HG02610 (cell line): ENCODE results near the gene TRH.
"Not testable (repeated sequence)": the region's sequence is repeated elsewhere in the genome, so short reads cannot be mapped to it uniquely, and the experiment has no call there.

Experiments used
- ATAC-seq: cut with Tn5 transposase; IDR thresholded peaks from one replicate; pipeline ENCODE4 v1.9.1; 2021; ENCODE audit warnings: mild to moderate bottlenecking, moderate library complexity; ENCODE audit not compliant: unreplicated experiment

Gene TRH

DNA sequence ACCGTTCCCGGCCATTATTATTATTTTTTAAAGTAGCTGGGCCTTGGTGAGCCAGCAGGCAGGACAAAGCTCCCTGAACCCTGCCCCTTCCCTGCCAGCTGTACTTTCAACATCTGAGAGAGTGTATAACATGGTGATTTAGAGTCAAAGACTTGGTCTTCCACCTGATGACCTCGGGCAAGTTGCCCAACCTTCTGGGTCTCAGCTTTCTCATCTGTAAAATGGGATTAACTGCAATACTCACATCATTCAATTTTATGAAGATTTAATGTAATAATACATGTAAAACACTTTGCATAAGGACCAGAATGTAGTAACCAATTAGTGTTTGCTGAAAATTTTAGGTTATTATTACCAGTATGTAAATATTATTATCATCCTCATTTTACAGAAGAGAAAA lies 11.9 kb upstream of the TRH start:
- ATAC-seq: no peak

DNA sequence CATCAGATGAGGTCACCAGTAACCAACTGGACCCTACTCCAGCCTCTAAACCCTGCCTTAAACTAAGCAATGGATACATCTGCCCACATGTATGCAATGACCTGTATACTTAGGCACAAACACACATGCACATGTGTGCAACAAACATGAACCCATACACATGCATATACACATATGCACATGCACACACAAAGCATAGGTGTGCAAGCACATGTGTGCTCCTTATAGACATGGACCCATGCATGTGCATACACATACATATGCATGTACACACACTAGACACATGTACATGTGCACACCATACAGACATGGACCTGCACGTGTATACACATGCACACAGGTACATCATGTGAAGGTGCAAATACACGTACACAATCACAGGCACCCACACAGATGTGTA lies 8.6 kb upstream of the TRH start:
- ATAC-seq: no peak

DNA sequence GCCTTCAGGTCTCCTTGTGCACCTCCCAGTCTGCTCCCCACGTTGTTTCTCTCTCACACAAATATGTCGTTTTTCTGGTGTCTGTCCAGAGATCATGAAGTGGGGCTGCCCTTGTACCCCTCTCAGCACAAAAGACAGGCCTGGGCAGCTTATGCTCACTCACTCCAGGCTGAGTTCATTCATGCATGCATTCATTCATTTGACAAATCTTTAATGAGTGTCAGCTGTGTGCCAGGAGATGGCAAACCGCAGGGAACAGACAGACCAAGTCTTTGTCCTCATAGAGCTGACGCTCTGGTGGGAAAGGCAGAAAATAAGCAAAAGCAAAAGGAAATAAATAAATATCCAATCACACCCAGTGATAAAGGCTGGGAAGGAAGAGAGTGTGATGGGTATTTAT lies 7.6 kb upstream of the TRH start:
- ATAC-seq: no peak

DNA sequence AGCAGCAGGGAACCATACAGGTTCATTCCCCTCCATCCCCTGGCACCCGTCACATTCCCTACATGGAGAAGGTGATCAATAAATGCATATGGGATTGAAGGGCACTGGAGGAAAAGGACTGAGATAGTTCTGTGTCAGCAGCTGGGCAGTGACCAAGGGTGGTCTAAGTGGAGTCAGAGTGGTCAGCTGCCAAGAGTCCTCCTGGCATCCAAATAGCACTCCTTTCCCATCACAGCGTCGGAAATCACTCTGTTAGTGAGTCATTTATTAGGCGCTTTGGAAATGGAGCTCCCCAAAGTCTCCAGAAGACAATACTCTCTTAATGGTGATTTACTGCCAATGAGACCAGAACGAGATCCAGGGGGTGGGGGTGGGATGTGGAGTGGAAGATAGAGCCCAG lies 6.8 kb upstream of the TRH start:
- no peak for ATAC-seq

DNA sequence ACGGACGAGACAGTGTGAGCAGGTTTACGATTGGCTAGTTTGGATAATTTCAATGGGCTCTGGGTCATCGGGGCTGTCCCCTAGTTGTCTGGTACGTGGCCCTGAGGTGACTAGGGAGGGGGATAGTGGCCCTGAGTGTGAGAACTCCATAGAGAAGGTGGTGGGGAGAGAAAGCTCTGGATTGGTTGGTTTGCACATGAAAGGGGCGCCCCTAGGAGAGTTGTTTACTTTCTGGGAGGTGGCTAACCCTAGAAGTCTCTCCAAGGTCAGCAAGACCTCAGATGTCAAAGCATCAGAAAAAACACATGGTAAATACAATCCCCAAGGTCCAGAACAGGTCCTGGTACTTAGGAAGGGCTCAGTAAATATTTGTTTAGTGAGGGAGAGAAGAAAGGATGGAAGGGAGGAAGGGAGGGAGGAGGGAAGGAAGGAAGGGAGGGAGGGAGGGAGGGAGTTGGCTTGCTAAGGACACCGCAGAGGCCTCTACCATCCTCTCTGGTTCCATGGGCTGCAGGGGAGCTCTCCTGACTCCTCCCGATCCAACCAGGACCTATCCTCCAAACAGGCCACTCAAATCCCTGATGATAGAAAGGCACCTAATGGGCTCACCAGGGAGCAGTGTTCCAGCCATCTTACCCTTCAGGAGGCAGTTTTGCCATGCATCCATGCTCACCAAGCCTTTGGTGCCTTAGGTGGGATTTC lies 3.0 kb upstream of the TRH start:
- no peak for ATAC-seq

DNA sequence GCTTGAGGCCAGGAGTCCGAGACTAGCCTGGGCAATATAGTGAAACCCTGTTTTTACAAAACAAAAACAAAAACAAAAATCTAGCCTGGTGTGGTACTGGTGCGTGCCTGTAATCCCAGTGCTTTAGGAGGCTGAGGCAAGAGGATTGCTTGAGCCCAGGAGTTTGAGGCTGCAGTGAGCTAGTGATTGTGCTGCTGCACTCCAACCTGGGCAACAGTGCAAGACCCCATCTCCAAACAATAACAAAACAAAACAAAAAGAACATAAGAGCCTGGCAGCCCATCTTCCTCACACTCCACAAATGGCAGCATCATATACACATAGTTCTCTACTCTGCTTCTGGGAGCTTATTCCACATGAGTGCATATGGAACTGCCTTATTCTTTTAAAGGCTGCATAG lies 2.2 kb upstream of the TRH start:
- no peak for ATAC-seq

DNA sequence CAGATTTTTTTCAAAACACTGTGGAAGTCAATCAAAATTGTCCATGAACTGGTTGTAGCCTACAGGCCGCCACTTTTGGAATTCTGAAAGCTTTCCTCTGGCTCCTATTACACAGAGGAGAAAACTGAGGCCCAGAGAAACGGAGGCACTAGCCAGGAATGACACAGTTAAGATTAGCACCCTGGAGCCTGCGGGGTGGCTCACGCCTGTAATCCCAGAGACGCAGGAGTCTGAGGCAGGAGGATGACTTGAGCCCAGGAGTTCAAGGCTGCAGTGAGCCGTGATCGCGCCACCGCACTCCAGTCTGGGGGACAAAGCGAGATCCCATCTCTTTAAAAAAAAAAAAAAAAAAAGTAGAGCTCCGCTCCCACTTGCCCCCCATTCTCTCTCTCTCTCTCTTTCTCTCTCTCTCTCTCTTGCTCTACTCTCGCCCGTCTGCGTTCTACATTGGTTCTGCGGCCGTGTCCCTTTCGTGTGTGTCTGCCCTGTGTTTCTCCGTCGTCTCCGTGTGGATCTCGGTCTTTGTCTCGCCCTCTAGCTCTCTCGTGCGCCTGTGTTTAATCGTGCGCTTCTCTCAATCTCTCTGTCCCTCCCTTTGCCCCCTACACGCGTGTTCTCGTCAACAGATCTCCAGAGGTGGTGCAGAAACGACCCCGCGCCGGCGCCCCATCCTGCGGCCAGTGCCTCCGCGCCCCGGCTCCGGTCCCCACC lies 512 bp upstream of the TRH start:
- no peak for ATAC-seq

DNA sequence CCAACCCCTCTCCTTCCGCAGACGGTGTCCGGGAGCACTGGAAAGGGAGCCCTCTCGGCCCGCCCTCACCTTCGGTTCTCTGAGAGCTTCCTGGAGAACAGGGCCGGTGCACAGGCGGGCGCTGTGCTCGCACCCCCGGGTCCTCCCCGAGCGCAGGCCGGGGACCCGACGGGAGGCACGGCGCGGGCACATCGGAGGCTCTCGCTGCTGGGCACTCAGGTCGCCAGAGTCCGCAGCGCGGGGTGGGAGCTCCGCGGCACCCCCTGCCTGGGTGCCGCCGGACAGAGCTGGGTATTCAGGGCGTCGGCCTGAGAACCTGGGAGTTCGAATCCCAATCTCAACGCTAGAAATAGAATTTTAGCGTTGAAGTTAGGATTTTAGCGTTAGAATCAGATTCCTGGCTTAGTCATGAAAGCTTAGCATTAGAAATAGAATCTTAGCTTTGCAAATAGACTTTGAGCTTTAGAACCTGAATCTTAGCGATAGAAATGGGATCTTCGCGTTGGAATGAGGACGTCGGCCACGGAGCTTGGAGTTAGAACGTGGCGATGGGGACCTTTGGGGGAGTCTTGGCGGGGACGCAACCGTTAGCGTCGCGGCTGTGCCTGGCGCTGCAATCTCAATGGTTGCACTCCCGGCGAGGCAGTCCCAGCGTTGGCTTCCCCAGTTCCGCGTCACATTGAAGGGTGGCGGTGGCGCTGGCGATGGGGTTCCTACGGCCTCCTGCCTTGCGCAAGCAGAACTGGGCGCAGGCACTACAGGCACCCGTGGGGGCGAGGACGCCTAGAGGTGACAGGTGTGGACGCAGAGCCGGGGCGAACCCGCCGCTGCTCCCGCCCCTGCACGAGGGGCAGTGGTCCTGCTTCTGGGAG lies 549 bp downstream of the TRH start:
- ATAC-seq: no peak

DNA sequence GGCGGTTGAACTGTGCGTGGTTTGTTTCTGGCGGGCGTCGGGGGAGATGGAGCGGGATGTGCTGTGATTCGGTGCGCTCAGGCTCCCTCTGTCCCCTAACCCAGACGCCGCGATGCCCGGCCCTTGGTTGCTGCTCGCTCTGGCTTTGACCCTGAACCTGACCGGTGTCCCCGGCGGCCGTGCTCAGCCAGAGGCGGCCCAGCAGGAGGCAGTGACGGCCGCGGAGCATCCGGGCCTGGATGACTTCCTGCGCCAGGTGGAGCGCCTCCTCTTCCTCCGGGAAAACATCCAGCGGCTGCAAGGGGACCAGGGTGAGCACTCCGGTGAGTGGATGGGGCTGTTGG lies 1.2 kb downstream of the TRH start:
- ATAC-seq: no peak

DNA sequence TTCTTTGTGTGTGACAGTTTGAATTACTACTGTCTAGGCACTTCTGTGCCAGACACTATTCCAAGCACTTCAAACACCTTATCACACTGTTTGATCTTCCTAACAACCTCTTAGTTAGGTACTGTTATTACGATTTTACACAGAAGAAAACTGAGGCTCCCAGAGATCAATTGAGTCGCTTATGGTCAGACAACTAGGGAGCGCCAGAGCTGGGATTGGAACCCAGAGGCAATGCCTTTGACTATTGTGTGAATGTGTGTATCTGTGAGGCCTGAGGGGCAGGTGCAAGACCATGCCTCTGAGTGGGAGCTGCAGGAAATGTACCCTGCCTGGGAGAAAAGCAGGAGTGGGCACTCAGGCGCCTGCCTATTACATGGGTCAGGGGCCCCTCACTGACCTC lies 1.8 kb downstream of the TRH start:
- ATAC-seq: no peak

DNA sequence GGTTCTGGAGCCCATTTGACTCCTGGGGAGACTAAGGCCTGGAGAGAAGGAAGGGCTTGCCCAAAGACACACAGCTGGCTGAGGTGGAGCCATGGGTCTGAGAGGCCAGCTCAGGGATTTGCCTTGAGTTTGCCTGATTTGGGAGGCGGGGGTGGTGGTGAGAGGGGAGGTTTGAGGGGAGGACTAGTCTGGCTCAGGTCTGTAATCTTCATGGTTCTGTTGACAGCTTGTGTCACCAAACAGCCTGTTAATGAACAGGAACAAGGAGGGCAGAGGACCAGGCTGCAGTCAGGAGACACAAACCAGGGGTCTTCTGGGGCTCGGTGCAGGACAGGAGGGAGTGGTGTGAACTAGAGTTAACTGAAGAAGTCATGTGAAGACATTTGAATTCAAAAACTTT lies 3.6 kb downstream of the TRH start:
- no peak for ATAC-seq

DNA sequence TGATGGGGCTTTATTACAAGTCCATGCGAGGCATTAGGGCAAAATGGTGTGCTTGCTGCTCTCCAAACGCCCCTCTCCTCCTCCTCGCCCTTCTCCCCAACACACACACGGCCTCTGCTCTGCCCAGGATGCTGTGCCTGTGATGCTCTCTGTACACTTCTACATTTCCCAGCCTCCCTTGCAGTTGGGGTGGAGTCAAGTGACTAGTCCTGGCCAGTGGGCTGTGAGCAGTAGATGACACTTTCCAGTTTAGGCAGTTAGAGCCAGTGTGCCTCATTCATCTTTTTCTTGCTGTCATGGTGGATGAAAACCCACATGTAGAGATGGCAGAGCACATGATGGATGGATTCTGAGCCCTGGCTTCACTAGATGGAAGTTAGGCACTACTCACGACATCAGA lies 5.4 kb downstream of the TRH start:
- no peak for ATAC-seq

DNA sequence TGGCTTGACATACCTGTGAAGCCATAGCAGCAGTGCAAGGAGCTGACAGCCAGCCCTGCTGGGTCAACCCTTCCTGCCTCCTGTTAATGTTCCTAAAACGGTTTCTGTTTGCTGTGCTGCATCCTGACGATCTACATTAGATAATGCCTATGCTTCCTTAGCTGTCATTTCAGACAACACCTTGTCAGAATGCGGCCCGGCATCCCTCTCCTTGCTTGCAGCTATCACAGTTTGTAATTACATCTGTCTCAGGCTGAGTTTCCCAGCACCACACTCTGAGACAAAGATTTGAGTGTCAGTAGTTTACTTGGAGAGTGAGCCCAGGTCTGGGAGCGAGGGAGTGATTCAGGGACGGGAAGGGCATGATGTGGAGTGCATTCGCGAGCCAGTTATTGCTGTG lies 9.0 kb downstream of the TRH start:
- no peak for ATAC-seq

DNA sequence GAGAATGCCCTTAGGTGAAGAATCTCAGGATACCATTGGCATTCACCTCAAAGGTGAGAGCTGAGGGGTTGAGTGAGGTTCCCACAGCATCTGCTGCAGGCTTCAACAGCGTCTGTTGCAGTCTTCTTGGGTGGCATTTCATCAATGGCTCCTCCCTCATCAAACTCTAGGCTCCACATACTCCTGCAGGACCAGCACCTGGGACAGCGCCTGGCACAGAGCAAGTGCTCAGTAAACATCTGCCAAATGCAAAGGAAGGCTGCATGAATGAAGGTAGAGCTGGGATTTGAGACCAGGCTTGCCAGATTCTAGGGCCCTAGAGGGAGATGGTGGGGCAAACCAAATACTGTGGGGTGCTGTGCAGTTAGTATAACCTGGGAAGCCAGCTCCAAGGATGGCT lies 9.6 kb downstream of the TRH start:
- ATAC-seq: no peak

DNA sequence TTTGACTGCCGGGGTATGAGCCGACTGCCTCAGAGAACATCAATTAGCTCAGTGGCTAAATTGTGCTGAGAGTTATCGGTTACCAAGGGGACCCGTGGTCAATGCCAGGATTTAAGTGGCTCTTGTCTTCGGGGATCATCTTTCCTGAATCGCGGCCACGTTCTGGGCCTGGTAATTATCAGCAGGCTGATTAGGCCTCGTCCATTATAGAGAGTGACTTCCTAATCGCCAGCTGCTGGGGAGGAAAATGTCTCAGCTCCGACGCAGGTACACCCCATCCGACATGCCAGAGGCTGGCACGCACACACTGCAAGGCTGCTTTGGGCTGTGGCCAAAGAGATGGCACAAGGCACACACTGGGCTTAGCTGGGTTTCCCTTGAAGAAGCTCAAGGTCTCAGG lies 10.6 kb downstream of the TRH start:
- no peak for ATAC-seq

DNA sequence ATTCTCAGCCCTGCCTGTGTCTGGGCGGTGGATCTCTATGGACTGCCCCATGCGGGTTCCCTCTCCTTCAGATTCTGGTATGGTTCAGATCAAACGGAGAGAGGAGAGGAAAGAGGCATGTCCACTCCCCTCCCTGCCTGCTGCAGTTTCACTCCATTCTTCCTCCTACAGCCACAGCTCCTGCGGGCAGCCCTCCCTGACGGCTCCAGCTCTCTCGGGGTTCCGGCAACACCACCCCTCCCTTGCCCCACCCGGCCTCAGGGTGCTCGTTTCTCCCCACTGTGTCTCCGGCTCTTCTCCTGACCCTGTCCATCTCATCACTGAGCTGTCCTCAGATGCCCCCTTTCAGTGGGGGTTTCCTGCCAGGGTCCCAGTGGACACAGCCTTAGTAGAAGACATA lies 13.9 kb downstream of the TRH start:
- no peak for ATAC-seq

DNA sequence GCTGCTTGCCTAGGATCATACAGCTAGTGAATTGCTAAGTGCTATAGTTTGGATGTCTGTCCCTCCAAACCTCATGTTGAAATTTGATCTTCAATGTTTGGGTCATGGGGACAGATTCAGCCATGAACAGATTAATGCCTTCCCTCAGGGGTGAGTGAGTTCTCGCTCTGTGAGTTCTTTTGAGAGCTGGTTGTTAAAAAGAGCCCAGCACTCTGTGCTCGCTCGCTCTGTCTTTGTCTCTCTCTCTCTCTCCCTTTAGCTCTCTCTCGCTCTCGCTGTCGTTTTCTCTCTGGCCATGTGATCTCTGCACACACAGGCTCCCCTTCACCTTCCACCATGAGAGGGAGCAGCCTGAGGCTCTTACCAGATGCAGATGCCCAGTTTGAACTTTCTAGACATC lies 14.9 kb downstream of the TRH start:
- no peak for ATAC-seq

DNA sequence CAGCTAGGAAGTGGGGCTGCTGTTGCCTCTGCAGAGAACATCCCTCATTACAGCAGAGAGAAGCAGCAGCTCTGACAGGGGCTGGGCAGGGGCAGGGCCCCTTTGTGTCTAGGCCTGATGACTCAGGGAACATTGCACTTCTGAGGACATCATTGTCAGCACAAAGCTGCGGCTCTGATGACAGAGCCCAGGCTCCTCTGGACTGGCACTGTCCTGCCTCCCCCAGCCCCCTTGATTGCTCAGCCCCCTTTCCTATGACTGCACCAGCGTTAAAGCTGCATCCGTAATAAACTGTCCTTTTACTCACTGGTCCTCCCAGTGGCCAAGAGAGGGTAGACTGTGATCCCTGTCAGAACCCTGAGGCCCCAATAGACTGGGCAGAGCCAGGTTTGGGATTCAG lies 18.3 kb downstream of the TRH start:
- no peak for ATAC-seq

DNA sequence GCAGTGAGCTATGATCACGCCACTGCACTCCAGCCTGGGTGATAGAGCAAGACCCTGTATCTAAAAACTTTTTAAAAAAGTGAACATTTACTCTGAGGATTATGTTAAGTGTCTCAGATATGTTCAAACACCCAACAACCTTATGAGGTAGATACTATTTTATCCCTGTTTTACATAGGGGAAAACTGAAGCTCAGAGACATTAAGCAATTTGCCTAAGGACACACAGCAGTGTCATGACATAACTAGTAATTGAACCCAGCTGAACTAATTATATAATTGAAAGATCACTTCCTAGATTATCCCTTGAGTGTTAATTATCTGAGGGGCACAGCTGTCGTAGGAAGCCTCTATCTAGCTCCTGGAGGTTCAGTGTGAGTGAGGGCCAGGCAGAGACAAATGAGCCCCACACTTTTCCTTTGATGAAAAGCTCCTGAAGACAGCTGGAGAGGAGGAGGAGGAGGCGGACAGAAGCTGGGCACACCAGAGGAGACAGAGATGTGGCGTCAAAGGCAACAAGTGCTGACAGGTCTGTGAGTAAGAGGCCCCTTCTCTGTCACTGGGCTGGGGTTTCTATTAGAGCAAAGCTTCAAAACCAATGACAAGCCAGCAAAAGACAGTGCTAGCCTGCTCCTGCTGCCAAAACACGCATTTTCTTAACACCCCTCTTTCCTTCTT lies 20.5 kb downstream of the TRH start:
- ATAC-seq: no peak

DNA sequence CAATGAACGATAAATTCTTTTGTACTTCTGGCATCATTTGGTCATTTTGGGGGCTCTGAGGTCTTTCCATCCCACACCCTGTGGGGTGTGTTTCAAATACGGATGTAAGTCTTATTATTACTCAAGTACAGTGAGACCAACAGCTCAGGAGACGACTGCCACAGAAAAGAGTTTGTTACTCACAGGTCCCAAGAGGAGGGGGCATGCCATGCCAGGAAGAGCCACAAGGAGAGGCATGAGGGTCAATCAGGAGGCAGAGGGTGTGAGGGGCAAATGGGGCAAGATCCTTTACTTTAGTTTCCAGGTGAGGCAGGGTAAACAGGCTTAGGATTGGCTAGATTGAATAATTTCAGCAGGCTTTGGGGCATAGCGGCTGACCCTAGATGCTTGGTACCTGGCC lies 21.6 kb downstream of the TRH start:
- no peak for ATAC-seq

DNA sequence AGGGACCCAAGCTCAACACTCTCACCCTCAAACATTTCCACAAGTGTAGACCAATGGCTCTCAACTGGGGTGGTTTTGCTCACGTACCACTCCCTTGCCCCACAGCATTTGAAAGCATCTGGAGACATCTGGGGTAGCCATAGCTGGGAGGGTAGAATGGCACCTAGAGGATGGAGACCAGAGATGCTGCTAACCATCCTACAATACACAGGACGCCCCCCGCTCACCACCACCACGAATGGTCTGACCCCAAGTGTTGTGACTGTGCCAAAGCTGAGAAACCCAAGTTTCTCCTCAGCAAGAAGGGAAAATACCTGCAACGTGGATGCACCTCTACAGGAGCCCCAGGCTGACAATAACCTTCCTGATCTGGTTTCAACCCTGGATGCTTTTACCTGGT lies 24.7 kb downstream of the TRH start:
- not testable (repeated sequence) for ATAC-seq
